Measurements from ENCODE around the gene ZC3H7B.
"Not testable (repeated sequence)": the region's sequence is repeated elsewhere in the genome, so short reads cannot be mapped to it uniquely, and the experiment has no call there.

Gene ZC3H7B

GRCh38 chr22:41286639-41287091 lies 14.7 kb upstream of the ZC3H7B start:
- peak; percentile 12 to 31 for DNase-seq (ENCODE audit: low read depth in 1 of 2, low spot score in 1 of 2)

DNA sequence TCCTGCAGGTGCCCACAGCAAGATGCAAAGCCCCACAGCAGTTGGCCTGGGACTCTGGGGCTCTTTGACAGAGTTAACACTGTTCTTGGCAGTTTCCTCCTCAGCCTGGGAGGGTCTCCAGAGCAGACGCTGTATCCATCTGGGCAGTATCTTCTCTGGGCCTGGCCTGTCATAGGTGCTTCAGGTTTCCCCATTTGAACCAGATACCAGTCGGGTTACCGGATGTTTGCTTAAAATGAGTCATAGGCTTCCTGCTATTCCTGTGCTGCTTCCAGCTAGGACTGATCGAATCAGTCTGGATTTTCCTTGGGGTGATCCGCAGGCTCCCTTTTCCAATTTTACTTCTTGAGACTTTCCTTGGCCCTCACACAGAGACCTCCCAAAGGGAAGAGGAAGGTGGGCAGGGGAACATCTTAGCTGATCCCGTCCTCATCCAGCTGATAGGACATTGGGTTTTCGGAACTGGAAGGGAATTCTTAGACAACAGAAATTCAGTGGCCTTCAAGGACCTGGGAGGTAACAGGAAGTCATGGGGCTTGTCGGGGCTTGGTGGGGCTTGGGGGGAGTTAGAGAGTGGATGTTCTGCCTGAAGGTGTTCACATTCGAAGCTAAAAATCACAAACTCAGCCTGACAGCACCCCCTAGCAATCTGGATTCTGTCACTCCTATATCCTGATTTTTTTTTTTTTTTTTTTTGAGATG lies 12.9 kb upstream of the ZC3H7B start:
- DNase-seq (ENCODE audit: low read depth in 1 of 2, low spot score in 1 of 2): no peak

DNA sequence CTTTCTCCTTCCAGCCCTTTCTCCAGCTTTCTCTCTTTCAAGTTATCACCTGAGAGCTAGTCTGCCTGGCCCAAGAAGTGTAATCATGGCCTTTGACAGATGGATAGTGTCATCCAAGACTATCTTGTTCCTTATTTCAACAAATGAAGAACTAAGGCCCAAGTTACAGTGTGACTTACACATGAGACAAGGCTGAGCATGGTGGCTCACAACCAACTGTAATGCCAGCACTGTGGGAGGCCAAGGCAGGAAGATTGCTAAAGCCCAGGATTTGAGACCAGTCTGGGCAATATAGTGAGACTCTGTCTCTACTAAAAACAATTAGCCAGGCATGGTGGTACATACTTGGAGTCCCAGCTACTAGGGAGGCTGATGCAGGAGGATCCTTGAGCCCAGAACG lies 11.7 kb upstream of the ZC3H7B start:
- DNase-seq (ENCODE audit: low read depth in 1 of 2, low spot score in 1 of 2): no peak

DNA sequence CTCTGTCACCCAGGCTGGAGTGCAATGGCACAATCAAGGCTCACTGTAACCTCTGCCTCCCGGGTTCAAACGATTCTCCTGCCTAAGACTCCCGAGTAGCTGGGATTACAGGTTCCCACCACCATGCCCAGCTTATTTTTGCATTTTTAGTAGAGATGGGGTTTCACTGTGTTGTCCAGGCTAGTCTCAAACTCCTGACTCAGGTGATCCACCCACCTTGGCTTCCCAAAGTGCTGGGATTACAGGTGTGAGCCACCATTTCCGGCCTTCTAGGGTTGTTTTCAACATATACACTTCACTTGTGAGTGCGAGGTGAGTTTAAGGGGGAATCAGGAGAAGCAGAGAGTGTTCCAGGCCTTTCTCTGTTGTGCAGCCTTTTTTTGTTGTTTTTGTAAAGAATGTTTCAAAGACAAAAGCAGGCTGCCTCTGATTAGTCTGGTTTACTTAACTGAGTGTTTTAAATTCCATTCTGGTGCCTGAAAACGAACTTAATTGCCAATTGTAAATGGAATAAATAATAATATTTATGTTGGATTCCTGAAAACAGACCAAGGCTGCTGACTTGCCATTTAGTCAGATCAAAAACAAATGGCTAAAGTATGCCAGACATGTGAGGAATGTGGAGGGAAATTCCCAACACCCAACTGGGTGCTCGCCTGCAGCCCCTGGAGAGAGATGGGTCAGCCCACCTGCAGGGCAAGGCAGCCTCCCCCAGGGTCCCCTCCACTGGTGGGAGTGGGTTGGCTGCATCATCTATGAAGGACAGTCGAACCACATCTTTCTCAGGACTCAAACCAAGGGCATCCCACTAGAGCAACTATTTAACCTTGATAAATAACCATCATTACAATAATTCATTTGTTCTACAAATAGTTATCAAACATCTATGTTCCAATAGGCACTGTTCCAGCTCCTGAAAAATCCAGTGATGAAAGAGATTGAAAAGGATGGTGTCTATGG lies 10.8 kb upstream of the ZC3H7B start:
- DNase-seq (ENCODE audit: low read depth in 1 of 2, low spot score in 1 of 2): no peak

DNA sequence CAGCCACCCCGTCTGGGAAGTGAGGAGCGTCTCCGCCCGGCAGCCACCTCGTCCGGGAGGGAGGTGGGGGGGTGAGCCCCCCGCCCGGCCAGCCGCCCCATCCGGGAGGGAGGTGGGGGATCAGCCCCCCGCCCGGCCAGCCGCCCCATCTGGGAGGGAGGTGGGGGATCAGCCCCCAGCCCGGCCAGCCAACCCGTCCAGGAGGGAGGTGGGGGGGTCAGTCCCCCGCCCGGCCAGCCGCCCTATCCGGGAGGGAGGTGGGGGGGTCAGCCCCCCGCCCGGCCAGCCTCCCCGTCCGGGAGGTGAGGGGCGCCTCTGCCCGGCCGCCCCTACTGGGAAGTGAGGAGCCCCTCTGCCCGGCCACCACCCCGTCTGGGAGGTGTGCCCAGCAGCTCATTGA lies 6.5 kb upstream of the ZC3H7B start:
- not testable (repeated sequence) for DNase-seq (ENCODE audit: low read depth in 1 of 2, low spot score in 1 of 2)

DNA sequence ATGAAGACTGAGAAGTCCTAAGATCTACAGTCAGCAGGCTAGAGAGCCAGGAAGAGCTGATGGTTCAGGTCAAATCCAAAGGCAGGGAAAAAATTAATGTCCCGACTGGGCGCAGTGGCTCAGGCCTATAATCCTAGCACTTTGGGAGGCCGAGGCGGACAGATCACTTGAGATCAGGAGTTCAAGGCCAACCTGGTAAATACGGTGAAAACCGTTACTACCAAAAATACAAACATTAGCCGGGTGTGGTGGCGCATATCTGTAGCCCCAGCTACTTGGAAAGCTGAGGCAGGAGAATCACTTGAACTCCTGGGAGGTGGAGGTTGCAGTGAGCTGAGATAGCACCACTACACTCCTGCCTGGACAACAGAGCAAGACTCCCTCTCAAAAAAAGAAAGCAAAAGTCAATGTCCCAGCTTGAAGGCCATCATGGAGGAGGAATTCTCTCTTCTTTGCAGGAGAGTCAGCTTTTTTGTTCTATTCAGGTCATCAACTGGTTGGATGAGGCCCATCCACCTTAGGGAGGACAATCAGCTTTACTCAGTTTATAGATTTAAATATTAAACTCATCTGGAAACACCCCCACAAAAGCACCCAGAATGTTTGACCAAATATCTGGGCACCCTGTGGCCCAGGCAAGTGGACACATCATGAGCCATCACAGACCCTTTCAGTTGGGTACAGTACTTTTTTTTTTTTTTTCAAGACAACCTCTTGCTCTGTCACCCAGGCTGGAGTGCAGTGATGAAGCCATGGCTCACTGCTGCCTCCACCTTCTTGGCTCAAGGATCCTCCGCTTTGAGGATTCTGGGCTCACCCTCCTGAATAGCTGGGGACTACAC lies 4.3 kb upstream of the ZC3H7B start:
- no peak for DNase-seq (ENCODE audit: low read depth in 1 of 2, low spot score in 1 of 2)

DNA sequence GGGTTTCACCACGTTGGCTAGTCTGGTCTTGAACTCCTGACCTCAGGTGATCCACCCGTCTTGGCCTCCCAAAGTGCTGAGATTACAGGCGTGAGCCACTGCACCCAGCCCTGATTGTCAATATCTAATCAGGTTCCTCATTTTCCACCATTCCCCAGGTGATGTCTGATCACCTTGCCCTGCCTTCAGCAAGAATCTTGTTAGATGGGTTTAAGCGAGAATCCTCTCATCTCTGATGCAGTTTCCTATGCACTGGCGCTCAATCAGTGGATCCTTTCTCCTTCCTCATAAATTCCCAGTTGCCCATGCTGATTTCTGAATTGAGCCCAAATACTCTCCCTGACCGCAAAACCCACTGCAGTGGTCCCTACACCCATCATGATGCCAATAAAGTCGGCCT lies 664 bp upstream of the ZC3H7B start:
- no peak for DNase-seq (ENCODE audit: low read depth in 1 of 2, low spot score in 1 of 2)

DNA sequence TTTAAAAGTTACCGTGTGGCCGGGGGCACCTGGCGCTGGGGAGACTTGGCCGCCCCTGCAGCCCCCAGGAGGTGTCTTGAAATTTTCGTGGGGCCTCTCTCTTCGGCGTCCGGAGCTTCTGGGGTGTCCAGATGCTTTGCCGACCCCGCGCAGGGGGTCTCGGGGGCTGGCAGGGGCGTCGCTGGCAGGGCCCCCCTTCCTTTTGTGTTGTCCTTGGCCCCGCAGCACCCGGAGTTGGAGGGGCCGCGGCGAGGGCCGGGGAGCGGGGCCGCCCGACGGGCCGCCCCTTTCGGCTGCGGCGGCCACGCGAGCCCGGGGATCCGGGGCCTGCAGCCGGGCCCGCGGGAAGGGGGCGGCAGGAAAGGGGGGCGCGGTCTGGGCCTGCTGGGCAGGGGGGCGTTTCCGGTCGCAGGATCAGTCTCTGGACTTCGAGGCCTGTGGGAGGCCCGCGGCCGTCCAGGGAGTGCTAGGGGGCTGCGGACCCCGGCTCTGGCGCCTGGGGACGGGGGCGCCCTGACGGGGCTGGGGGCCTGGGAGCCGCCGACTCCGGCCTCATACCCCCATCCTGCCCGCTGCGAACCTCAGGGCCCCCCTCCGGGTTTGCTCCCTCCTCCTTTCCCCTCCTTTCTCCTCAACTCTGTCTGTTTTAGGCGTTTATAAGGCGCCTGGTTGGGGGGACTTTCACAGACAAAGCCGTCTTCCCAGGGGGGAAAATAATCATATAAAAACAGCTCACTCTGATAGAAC lies 869 bp downstream of the ZC3H7B start:
- DNase-seq (ENCODE audit: low read depth in 1 of 2, low spot score in 1 of 2): no peak

DNA sequence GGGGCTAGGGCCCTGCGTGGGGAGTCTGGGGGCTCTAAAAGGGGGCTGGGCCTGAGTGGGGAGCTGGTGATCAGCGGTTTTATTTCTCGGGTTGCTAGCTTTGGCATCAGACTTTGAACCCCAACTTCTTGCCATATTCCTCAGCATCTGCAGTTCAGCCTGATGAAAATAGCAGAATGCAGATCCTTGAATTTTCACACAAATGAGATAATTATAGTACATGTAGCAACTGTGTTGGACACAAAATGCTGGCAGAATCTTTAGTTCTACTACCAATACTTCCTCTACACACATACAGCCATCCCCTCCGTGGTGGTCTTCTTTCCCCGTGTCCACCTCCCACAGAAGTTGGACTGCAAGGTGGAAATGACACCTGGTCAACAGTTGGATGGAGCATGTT lies 1.5 kb downstream of the ZC3H7B start:
- DNase-seq (ENCODE audit: low read depth in 1 of 2, low spot score in 1 of 2): no peak

DNA sequence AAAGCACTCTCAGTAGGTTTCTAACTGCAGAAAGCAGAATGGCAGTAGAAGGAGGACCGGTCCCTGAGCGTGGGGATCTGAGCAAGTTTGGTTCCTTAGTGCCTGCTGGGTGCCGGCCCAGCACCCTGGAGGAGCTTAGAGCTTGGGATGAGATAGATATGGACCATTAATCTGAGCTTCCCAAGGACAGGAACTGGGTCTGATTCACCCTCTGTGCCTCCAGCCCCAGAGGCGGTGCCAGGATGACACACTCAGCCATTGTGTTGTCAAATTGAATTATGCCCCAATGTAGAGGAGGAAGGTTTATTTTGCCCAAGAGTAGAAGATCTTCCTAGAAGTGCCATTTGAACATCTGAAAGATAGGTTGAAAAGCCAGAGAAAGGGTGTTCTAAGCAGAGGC lies 4.3 kb downstream of the ZC3H7B start:
- no peak for DNase-seq (ENCODE audit: low read depth in 1 of 2, low spot score in 1 of 2)

DNA sequence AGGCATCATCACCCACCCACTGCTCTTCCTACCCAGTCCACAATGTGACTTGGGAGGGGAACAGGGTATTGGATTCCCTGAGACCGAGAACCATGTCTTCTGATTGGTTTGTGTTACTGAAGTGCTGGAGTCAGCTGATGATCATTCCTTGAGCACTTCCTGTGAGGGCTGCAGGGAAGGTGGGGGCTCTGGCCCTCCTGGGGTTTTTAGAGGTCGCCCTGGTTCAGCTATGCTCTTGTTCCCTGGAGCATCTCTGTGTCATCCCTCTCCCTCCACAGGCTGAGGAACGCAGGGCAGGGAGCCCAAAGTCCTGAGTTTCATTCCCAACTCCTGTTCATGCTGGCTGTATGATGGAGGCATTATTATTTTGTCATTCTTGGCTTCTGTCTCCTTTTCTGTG lies 6.7 kb downstream of the ZC3H7B start:
- DNase-seq (ENCODE audit: low read depth in 1 of 2, low spot score in 1 of 2): no peak

DNA sequence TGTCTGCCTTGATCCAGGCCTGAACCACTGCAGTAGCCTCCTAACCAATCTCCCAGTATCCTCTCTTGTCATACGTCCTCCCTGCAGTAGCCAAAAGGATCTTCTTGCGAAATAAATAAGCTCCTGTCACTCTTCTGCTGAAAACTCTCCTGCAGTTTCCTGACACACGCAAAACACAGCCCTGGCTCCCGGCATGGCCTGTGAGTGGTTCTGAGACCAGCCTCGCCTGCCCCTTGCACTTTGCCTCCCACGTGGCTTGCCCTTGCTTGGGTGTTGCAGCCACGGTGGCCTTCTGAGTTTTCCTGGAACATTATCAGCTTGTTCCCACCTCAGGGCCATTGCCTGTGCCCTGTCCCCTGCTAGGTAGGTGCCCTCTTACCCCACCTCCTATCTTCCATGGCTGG lies 7.2 kb downstream of the ZC3H7B start:
- no peak for DNase-seq (ENCODE audit: low read depth in 1 of 2, low spot score in 1 of 2)

GRCh38 chr22:41310336-41310735 lies 9.0 kb downstream of the ZC3H7B start:
- no peak for DNase-seq (ENCODE audit: low read depth in 1 of 2, low spot score in 1 of 2)

DNA sequence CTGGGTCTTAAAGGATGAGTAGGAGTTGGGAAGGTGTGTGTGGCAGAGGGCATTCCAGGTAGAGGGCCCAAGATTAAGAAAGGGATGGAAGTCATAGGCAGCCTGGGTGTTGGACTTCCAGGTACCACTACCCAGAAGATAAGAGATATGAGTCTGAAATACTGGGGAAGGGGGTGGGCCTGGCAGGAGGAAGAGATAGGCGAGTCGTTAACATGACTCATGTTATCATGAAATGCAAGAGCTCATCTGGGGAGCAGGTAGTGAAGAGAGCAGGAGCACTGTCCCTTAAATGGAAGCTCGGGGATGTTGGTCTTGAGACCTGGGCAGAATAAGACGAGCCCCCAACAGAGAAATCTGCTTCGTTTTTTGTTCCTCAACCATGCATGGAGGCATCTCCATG lies 10.2 kb downstream of the ZC3H7B start:
- DNase-seq (ENCODE audit: low read depth in 1 of 2, low spot score in 1 of 2): no peak

DNA sequence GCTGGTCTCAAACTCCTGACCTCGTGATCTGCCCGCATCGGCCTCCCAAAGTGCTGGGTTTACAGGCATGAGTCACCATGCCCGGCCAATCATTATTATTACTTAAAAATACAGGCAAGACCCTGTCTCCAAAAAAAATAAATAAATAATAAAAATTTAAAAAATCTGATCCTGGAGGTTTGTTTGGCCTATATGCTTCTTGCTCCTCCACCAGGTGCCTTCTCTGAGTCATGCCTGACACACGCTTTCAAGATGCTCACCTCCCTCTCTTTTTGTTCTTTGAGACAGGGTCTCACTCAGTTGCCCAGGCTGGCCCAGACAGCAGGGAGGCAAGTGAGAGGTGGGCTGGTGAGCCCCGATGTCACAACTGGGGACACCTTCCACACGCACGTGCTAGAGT lies 13.5 kb downstream of the ZC3H7B start:
- DNase-seq (ENCODE audit: low read depth in 1 of 2, low spot score in 1 of 2): no peak

- DNase-seq (ENCODE audit: low read depth in 1 of 2, low spot score in 1 of 2): no peak
Observed at GRCh38 chr22:41315586-41315985, 14.3 kb downstream of the ZC3H7B start.

DNA sequence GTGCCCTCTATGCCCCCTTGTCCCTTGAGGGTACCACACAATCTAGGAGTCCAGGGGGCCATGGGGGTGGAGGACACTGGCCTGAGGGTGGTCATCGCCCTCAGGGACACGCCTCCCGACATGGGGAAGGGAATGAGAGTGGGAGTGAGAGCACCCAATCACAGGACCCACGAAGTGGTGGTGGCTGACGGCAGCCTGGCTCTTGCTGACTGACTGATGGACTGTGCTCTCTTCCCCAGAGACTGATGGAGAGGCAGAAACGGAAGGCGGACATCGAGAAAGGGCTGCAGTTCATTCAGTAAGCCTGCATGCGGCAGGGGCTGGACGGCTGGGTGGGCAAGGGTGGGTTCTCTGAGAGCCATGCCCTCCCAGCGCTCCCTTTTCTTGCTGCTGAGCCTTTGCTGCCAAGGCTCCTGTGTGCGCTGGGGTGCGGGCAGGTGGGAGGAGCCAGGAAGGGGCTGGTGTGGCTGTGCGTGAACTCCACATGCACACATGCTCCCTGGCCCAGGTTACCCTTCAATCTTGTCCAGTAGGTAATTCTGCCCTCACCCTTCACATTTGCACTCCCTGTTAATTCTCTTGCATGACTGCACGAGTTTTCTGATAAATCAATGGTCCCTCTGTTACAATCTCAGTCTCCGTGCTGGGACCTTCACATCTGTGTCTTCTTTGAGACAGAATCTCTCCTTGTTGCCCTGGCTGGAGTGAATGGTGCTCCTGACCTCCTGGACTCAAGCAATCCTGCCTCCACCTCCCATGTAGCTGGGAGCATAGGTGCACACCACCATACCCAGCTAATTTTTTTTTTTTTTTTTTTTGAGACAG lies 19.3 kb downstream of the ZC3H7B start:
- DNase-seq (ENCODE audit: low read depth in 1 of 2, low spot score in 1 of 2): no peak

GRCh38 chr22:41324821-41325528 lies 23.6 kb downstream of the ZC3H7B start:
- no peak for DNase-seq (ENCODE audit: low read depth in 1 of 2, low spot score in 1 of 2)

- DNase-seq (ENCODE audit: low read depth in 1 of 2, low spot score in 1 of 2): no peak
Observed at GRCh38 chr22:41327124-41327523, 25.8 kb downstream of the ZC3H7B start.

Measured in activated T-helper 1 cell treated with anti-CD3 and anti-CD28 coated beads, Interleukin-2, amount 50 U/mL, for 16 hours (primary cell).